Peyer's patch (tissue), 4 donors: ENCODE data around the gene CCR4.

Experiments
- CTCF ChIP-seq, 6 experiments: fragments of 450-650 bp in 4 of 6; fragments of 200-600 bp in 2 of 6; sonication (generic) in 1 of 6; IDR thresholded peaks; one replicate each; pipeline ENCODE4 v1.5.1; 2017 to 2019; ENCODE audit warnings: antibody characterized with exemption in 6 of 6, mild to moderate bottlenecking in 3 of 6, moderate library complexity in 1 of 6
- POLR2A ChIP-seq, 2 donors: fragments of 450-650 bp; IDR thresholded peaks; one replicate each; pipeline ENCODE4 v1.5.1; 2017; ENCODE audit warnings: antibody characterized with exemption in 2 of 2, mild to moderate bottlenecking in 2 of 2, moderate library complexity in 2 of 2

GRCh38 chr3:32948625-32949445, 2.6 kb upstream of the CCR4 start:
- TF ChIP-seq CTCF (IDR thresholded peaks at IDR 0.05) (no peak), POLR2A (IDR thresholded peaks at IDR 0.05) (no peak)
